ENCODE results near the gene PCNX4.

- TF ChIP-seq CTCF (IDR thresholded peaks at IDR 0.05 in 4 of 5, conservative IDR thresholded peaks at IDR 0.05 in 1 of 5) (no peak), POLR2A (IDR thresholded peaks at IDR 0.05) (no peak)
These were observed 23.2 kb downstream of the PCNX4 start for GRCh38 chr14:60114881-60115280.
